H4 (cell line): ENCODE measurements around the gene ANKRD13A. TPM values are rescaled to one million over a fixed set of nuclear protein-coding genes. Genes with fewer than 3 reads are reported as not detected.
"Not testable (repeated sequence)": the region's sequence is repeated elsewhere in the genome, so short reads cannot be mapped to it uniquely, and the experiment has no call there.

ENCODE experiments used
- DNase-seq: peaks from one replicate; pipeline ENCODE4 v3.0.0-alpha.2; 2015; ENCODE audit warnings: low spot score
- total RNA-seq: library from RNA; depleted of rRNA; stranded (reverse); fragments of >200 nt; shearing (Covaris generic); gene quantifications from 2 replicates; pipeline ENCODE4 v1.2.3, GENCODE V29; 2014

The ANKRD13A gene
- total RNA-seq, 1 experiment from 2014 or later = 33.0 TPM

DNA sequence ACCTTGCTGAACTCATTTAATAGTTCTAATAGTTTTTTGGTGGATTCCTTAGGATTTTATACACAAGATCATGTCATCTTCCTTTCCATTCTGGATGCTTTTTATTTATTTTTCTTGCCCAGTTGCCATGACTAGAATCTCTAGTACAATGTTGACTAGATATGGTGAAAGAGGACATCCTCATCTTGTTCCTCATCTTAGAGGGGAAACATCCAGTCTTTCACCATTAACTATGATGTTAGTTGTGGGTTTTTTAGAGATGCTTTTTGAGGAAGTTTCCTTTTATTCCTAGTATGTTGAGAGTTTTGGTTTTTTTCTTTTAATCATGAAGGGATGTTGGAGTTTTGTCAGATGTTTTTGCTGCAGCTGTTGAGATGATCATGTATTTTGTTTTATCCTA is 8.7 kb downstream of the ANKRD13A start:
- no peak for DNase-seq

DNA sequence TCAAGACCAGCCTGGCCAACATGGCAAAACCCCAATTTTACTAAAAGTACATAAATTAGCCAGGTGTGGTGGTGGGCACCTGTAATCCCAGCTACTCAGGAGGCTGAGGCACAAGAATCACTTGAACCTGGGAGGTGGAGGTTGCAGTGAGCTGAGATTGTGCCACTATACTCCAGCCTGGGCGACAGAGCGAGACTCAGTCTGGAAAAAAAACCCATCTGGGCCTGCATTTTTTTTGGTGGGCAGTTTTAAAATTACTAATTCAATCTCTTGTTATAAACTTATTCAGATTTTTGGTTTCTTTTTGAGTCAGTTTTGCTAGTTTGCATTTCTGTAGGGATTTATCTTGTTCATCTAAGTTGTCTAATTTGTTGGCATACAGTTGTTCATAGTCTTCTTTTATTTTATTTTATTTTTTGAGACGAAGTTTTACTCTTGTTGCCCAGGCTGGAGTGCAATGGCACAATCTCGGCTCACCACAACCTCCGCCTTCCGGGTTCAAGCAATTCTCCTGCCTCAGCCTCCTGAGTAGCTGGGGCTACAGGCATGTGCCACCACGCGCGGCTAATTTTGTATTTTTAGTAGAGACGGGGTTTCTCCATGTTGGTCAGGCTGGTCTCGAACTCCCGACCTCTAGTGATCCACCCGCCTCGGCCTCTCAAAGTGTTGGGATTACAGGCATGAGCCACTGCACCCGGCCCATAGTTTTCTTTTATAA is 9.6 kb downstream of the ANKRD13A start:
- not testable (repeated sequence) for DNase-seq

DNA sequence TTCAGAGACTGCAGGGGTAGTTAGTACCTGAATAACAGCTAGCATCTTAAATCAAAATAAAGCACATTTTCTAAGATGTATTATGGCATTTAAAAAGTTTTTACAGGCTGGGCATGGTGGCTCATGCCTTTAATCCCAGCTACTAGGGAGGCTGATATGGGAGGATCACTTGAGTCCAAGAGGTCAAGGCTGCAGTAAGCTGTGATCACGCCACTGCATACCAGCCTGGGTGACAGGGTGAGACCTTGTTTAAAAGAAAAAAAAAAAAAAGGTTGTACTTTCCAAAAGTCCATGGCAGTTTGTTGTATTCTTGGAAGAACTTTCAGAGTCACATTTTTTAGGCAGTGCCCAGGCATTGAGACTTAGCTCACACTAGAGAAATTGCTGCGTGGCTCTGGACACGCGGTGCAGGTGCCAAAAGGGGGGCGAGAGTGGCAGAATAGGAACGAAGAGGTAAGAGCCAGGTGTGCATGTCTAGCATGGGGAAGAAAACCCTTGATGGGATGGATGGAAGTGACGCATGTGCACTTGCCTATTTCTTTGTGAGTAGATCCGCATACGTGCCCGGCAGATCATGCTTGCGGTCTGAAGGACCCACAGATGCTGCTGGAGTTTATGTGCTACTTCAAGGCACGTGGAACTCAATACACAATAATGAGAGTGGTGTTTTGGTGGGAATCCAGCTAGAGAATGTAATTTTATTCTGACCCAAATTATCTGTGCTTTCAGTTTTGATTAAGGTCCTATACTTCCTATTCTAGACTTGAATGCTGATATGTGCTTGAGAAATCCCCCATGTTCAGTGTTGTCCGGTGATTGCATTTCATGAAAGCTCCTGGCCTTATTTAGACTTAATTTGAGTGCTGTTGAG is 11.9 kb downstream of the ANKRD13A start:
- DNase-seq = no peak

DNA sequence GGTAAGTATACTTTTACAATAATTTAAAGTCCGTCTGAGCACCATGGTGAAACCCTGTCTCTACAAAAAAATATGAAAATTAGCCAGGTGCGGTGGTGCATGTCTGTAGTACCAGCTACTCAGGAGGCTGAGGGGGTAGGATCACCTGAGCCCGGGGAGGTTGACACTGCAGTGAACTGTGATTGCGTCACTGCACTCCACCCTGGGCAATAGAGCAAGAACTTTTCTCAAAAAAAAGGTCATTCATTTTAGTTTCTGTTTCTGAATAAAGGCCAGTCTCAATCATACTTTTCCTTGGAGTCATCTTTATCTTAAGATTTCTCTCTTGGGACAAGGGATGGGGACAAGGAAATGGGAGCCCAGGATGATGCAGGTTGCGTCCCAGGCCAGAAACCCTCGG is 12.9 kb downstream of the ANKRD13A start:
- no peak for DNase-seq

- DNase-seq = no peak
These were observed 13.4 kb downstream of the ANKRD13A start for GRCh38 chr12:110012659-110013058.

DNA sequence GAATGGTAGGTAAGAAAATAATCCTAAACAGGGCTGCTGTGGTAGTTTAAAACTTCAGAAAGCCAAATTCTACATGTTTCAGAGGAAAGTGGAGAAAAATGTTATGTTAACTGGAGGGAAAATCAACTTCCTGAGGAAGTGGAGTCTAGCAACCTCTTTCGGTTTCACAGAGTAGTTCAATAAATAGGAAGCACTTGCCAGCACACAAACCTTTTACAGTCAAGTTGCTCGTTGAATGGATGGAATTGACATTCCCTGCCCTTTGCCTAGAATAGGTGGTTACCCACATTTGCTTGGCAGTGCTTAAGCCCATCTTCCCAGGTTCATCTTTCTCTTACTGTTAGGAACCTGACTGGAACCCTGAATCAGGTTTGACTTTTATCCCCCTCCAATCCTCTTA is 15.9 kb downstream of the ANKRD13A start:
- DNase-seq = no peak

- DNase-seq = no peak
These were observed 21.7 kb downstream of the ANKRD13A start for GRCh38 chr12:110020956-110021355.

GRCh38 chr12:110023059-110023980 is 24.1 kb downstream of the ANKRD13A start:
- no peak for DNase-seq

GRCh38 chr12:110024051-110024450 is 24.8 kb downstream of the ANKRD13A start:
- no peak for DNase-seq

DNA sequence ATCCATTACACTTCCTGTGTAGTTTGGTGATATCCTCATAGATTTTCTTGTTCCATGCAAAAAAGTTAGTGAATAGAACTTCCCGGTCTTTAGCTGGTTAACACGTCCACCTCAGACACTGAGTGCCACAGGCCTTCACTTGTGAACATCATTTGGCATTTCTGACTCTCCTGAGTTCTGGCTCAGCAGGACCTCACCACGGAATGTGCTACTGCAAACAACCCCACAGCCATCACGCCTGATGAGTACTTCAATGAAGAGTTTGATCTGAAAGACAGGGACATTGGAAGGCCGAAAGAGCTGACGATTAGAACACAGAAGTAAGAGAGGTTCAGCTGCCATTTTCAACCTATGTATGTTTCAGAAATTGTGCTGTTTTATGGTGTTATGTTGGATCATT is 29.1 kb downstream of the ANKRD13A start:
- no peak for DNase-seq

DNA sequence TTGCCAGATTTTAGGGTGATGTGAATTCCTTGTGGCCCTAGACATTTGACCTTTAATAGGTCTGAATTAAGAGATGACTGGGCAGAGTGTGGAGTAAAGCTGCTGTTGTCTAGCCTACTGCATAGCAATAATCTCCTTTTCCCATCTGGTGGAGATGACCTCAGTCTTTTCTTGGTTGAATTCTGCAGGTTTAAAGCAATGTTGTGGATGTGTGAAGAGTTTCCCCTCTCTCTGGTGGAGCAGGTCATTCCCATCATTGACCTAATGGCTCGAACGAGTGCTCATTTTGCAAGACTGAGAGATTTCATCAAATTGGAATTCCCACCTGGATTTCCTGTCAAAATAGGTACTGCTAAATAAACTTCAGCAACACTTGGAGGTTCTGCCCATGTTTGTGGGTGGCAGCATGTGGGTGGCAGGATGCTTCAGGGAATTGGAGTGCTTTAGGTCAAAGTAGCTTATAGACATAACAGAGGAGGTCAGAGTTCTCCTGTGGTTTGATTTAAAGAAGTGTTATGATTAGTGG is 30.1 kb downstream of the ANKRD13A start:
- no peak for DNase-seq

GRCh38 chr12:110033888-110034287 is 34.7 kb downstream of the ANKRD13A start:
- DNase-seq = no peak

- DNase-seq = no peak
These were observed 36.4 kb downstream of the ANKRD13A start for GRCh38 chr12:110035534-110036104.

- no peak for DNase-seq
These were observed 38.1 kb downstream of the ANKRD13A start for GRCh38 chr12:110037315-110037714.

DNA sequence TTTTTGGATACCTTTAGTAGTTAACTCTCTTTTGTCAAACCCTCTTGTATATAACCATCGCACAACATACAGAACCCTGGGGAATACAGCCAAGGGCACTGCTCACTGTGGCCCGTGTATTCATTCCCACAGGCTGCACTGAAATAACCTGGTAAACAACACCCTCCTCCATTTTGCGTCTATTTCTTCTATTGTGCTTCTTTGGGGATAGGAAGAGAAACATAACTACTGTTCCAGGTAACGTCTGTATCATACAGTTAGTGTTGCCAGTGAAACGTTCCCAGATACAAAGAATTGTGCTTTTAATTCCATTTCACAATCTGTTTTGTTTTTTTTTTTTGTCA is 39.5 kb downstream of the ANKRD13A start:
- no peak for DNase-seq

- peak; percentile 97 for DNase-seq
These were observed 40.0 kb downstream of the ANKRD13A start for GRCh38 chr12:110039085-110039807.

DNA sequence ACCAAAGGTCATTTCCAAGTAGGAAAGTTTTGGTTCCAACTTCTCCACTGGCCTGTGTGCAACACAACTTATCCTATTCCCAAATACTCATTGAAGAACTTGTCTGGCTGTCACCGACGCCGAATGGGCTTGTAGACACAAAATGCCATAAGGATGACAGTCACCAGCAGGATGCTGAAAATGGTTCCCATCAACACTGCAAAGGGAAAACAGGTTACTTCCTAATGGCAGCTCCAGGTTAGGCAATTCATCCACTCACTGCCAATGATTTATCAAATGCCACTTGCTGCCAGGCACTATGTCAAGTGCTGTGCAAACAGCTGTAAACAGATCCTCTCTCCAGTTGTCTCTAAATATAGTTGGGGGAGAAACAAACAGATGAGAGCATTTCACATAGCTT is 43.0 kb downstream of the ANKRD13A start:
- DNase-seq = no peak

DNA sequence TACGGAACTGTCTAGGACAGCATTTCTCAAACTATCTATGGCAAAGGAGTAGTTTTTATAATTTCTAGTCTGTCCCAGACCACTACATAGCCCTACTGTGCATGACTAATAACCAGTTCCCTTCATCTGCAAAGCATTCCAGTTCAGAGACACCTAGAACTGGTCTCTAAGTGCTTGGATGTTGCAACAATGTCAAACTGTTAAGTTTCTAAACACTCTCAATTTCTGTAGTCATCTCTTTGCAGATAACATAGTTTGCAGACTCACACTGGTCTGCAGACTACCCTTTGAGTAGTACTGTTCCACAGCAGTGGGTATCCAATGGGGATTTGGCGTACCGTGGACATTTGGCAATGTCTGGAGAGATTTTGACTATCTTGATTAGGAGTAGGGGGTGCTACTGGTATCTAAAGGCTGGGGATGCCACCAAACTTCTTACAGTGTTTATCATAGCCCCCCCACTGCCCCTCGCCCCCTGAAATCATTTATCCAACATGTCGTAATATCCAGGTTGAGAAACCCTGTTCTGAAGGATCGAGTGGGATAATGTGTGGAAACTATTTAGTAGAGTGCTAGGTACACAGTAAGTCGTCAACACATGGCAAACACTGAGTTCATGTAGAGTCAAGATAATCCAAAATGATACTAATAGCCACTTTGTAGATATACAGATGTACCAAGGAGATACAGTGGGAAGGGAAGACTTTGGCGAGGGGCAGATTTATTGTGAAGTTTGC is 47.4 kb downstream of the ANKRD13A start:
- DNase-seq = no peak

DNA sequence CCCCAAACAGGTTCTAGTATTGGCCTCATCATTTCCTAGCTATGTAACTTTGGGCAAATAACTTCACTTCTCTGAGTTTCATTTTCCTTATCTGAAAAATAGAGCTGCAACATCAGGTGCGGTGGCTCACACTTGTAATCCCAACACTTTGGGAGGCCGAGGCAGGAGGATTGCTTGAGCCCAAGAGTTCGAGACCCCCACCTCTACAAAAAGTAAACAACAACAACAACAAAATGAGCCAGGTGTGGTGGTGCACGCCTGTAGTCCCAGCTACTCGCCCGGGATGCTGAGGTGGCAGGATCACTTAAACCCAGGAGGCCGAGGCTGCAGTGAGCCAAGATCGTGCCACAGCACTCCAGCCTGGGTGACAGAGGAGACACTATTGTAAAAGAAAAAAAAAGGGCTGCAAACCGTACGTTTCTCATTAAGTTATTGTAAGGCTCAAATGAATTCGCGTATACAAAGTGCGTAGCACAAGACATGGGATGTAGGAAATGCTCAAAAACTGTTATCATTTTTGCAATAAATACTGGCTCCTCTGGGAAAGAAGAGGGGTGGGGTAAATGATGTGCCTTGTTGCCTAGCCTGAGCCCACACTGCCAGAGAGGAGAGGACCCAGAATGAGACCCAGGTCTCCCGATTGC is 48.2 kb downstream of the ANKRD13A start:
- no peak for DNase-seq
